ENCODE measurements around the gene MCL1. TPM values are rescaled to one million over a fixed set of nuclear protein-coding genes. Genes with fewer than 3 reads are reported as not detected.

MCL1 gene
- polyA plus RNA-seq, 1 donor (not counting 4 experiments of a cell fraction or from before 2014, with no cell fraction given) = 237 TPM

- Histone ChIP-seq H3K27me3 (ENCODE audit: control insufficient read depth, extremely low read depth, insufficient read depth, low read length) (no peaks in the 10 kb centered on the region), H4K20me1 (ENCODE audit: control insufficient read depth, extremely low read depth, insufficient read depth, low read length) (no peaks in the 10 kb centered on the region), H3K79me2 (ENCODE audit: control insufficient read depth, insufficient read depth, low read length) (peaks cover 3% of the 10 kb centered on the region), H2AFZ (ENCODE audit: control insufficient read depth, low read length) (no peak overlapping the region), H3K9me1 (ENCODE audit: control insufficient read depth, extremely low read depth, insufficient read depth, low read length) (peaks cover 3% of the 10 kb centered on the region), H3K36me3 (ENCODE audit: control insufficient read depth in 2 of 2, extremely low read depth in 1 of 2, insufficient read depth in 2 of 2, low read length in 2 of 2) (peaks cover 0 to 4% of the 10 kb centered on the region in 2 experiments), H3K9ac (ENCODE audit: control insufficient read depth, extremely low read depth, insufficient read depth, low read length) (no peak overlapping the region), H3K4me1 (ENCODE audit: control insufficient read depth, extremely low read depth, insufficient read depth, low read length) (peaks cover 21% of the 10 kb centered on the region), H3K4me2 (ENCODE audit: control insufficient read depth, extremely low read depth, insufficient read depth, low read depth, low read length) (no peak overlapping the region), H3K27ac (ENCODE audit: control insufficient read depth, insufficient read depth, low read length) (no peak overlapping the region), H3K9me3 (ENCODE audit: control insufficient read depth, low read depth, low read length) (no peaks in the 10 kb centered on the region), H3K4me3 (ENCODE audit: control insufficient read depth in 2 of 3, extremely low read depth in 1 of 3, insufficient read depth in 2 of 3, low read depth in 1 of 3, low read length in 3 of 3) (no peak overlapping the region)
- TF ChIP-seq EZH2 (IDR thresholded peaks at IDR 0.05; ENCODE audit: low read length) = no peak
- TF ChIP-seq, protein P1, sequence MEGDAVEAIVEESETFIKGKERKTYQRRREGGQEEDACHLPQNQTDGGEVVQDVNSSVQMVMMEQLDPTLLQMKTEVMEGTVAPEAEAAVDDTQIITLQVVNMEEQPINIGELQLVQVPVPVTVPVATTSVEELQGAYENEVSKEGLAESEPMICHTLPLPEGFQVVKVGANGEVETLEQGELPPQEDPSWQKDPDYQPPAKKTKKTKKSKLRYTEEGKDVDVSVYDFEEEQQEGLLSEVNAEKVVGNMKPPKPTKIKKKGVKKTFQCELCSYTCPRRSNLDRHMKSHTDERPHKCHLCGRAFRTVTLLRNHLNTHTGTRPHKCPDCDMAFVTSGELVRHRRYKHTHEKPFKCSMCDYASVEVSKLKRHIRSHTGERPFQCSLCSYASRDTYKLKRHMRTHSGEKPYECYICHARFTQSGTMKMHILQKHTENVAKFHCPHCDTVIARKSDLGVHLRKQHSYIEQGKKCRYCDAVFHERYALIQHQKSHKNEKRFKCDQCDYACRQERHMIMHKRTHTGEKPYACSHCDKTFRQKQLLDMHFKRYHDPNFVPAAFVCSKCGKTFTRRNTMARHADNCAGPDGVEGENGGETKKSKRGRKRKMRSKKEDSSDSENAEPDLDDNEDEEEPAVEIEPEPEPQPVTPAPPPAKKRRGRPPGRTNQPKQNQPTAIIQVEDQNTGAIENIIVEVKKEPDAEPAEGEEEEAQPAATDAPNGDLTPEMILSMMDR (optimal IDR thresholded peaks at IDR 0.05 in 1 of 3, IDR thresholded peaks at IDR 0.05 in 1 of 3, conservative IDR thresholded peaks at IDR 0.05 in 1 of 3; ENCODE audit: extremely low read depth in 1 of 3, insufficient read depth in 2 of 3, low read length in 3 of 3) = no peak
- FAIRE-seq (no peak), DNase-seq (ENCODE audit: low read depth, low spot score) (no peak)
- dilution Hi-C loops (cut with MboI; ENCODE audit: extremely low pct_ligation_motif_present, low sequenced_read_pairs) = no loop called here
These were observed 21.6 kb downstream of the MCL1 start for GRCh38 chr1:150557813-150558212.

DNA sequence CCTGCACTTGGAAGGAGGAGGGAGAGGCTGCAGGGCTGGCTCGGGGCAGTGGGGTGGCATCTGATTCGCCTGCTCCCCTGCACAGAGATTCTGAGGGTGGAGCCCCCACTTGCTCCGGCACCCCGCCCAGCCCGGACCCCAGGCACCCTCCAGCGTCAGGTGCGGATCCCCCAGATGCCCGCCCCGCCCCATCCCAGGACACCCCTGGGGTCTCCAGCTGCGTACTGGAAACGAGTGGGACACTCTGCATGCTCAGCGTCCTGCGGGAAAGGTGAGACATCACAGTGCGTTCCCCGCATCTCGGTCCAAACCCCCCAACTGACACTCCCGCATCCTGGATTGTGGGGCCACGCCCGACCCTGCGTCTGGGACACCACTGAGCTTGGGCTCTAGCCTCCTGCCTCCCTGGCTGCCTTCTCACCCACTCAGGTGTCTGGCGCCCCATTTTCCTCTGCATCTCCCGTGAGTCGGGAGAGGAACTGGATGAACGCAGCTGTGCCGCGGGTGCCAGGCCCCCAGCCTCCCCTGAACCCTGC, 22.3 kb downstream of the MCL1 start:
- H3K4me1 ChIP-seq (ENCODE audit: control insufficient read depth, extremely low read depth, insufficient read depth, low read length) = peaks cover 21% of the 10 kb centered on the region
- no peak overlapping the region for H3K9ac ChIP-seq (ENCODE audit: control insufficient read depth, extremely low read depth, insufficient read depth, low read length)
- no peak overlapping the region for H2AFZ ChIP-seq (ENCODE audit: control insufficient read depth, low read length)
- H3K9me3 ChIP-seq (ENCODE audit: control insufficient read depth, low read depth, low read length) = no peaks in the 10 kb centered on the region
- H3K27ac ChIP-seq (ENCODE audit: control insufficient read depth, insufficient read depth, low read length) = no peak overlapping the region
- H3K4me3 ChIP-seq (ENCODE audit: control insufficient read depth in 2 of 3, extremely low read depth in 1 of 3, insufficient read depth in 2 of 3, low read depth in 1 of 3, low read length in 3 of 3) = no peak overlapping the region
- H3K36me3 ChIP-seq (ENCODE audit: control insufficient read depth in 2 of 2, extremely low read depth in 1 of 2, insufficient read depth in 2 of 2, low read length in 2 of 2) = peaks cover 0 to 4% of the 10 kb centered on the region in 2 experiments
- H3K79me2 ChIP-seq (ENCODE audit: control insufficient read depth, insufficient read depth, low read length) = no peaks in the 10 kb centered on the region
- DNase-seq (ENCODE audit: low read depth, low spot score) (no peak), FAIRE-seq (no peak)
- no peak overlapping the region for H3K4me2 ChIP-seq (ENCODE audit: control insufficient read depth, extremely low read depth, insufficient read depth, low read depth, low read length)
- no peaks in the 10 kb centered on the region for H4K20me1 ChIP-seq (ENCODE audit: control insufficient read depth, extremely low read depth, insufficient read depth, low read length)
- no peak for TF ChIP-seq EZH2 (IDR thresholded peaks at IDR 0.05; ENCODE audit: low read length)
- TF ChIP-seq, protein P1 (optimal IDR thresholded peaks at IDR 0.05 in 1 of 3, IDR thresholded peaks at IDR 0.05 in 1 of 3, conservative IDR thresholded peaks at IDR 0.05 in 1 of 3; ENCODE audit: extremely low read depth in 1 of 3, insufficient read depth in 2 of 3, low read length in 3 of 3) = no peak
- no peaks in the 10 kb centered on the region for H3K27me3 ChIP-seq (ENCODE audit: control insufficient read depth, extremely low read depth, insufficient read depth, low read length)
- peaks cover 3% of the 10 kb centered on the region for H3K9me1 ChIP-seq (ENCODE audit: control insufficient read depth, extremely low read depth, insufficient read depth, low read length)
- dilution Hi-C loops (cut with MboI; ENCODE audit: extremely low pct_ligation_motif_present, low sequenced_read_pairs) = no loop called here
